ENCODE results near the gene JSRP1. TPM values are rescaled to one million over a fixed set of nuclear protein-coding genes. Genes with fewer than 3 reads are reported as not detected.

The JSRP1 gene
- total and polyA plus RNA-seq, 10 of the 15 experiments (the other 5 are each of a cell fraction or from before 2014, with no cell fraction given): 0.41 to 0.91 (median 0.49) TPM; not detected in 7

GRCh38 chr19:2289714-2290435 is 33.7 kb upstream of the JSRP1 start (continued):
- TF ChIP-seq IRF5 (IDR thresholded peaks at IDR 0.05; ENCODE audit: borderline replicate concordance): no peak
- TF ChIP-seq SMC3 (IDR thresholded peaks at IDR 0.05; ENCODE audit: borderline replicate concordance, low read length): no peak
- 0 out of 2 replicates have a peak, but pooled peaks have one; percentile 9 for TF ChIP-seq RELB (IDR thresholded peaks at IDR 0.05; ENCODE audit: low read depth)
- no peak; the same call in 1 of the 2 replicates for TF ChIP-seq GABPA (IDR thresholded peaks at IDR 0.05; ENCODE audit: low read depth)
- TF ChIP-seq CREB1 (IDR thresholded peaks at IDR 0.05; ENCODE audit: low read depth): peak; percentile 55; the same call in 1 of the 2 replicates
- TF ChIP-seq PRDM15 (CRISPR knock-in tag; IDR thresholded peaks at IDR 0.05): no peak
- peak; percentile 46 for TF ChIP-seq MEF2B (IDR thresholded peaks at IDR 0.05; ENCODE audit: partially characterized antibody, poor library complexity, severe bottlenecking)
- no peak for TF ChIP-seq ESRRA (IDR thresholded peaks at IDR 0.05; ENCODE audit: low read length)
- no peak; the same call in 1 of the 2 replicates for TF ChIP-seq POLR2A (IDR thresholded peaks at IDR 0.05; ENCODE audit: low read depth, low read length)
- no peak for TF ChIP-seq CBFB (IDR thresholded peaks at IDR 0.05; ENCODE audit: low read depth)
- no peak for TF ChIP-seq CHD4 (IDR thresholded peaks at IDR 0.05)

Measured in GM12878 (cell line).